Measurements from ENCODE around the gene DNAL1. TPM values are rescaled to one million over a fixed set of nuclear protein-coding genes. Genes with fewer than 3 reads are reported as not detected.

DNAL1 gene
- total and polyA plus RNA-seq, 10 of the 15 experiments (the other 5 are each of a cell fraction or from before 2014, with no cell fraction given) = 2.4 to 18.2 (median 7.4) TPM

- TF ChIP-seq BHLHE40 (IDR thresholded peaks at IDR 0.05; ENCODE audit: borderline replicate concordance in 1 of 2, low read depth in 2 of 2, low read length in 1 of 2) = no peak
- TF ChIP-seq NFYA (IDR thresholded peaks at IDR 0.05; ENCODE audit: borderline replicate concordance, low read depth, low read length) = no peak
- TF ChIP-seq JUNB (IDR thresholded peaks at IDR 0.05) = no peak
- TF ChIP-seq HSF1 (IDR thresholded peaks at IDR 0.05; ENCODE audit: low read depth, low read length) = no peak
Observed at GRCh38 chr14:73740618-73741326, 96.0 kb downstream of the DNAL1 start (continued).

- Histone ChIP-seq H4K20me1 (ENCODE audit: control insufficient read depth, insufficient read depth) (peaks cover 25% of the 10 kb centered on the region), H3K9ac (ENCODE audit: control insufficient read depth, insufficient read depth, low read length) (peak overlapping the region; percentile 59), H2AFZ (ENCODE audit: control insufficient read depth, low read depth, low read length) (no peak overlapping the region), H3K4me2 (ENCODE audit: control insufficient read depth, insufficient read depth) (peak overlapping the region; percentile 96), H3K79me2 (ENCODE audit: control insufficient read depth, insufficient read depth, low read length) (peaks cover 83% of the 10 kb centered on the region), H3K4me3 (peak overlapping the region; percentile 55), H3K27me3 (replicated peaks in 1 of 2; ENCODE audit: control insufficient read depth in 2 of 2, insufficient read depth in 2 of 2, low read length in 1 of 2) (no peaks in the 10 kb centered on the region), H3K36me3 (ENCODE audit: control insufficient read depth in 2 of 2, insufficient read depth in 2 of 2, low read length in 1 of 2) (peaks cover 24 to 47% of the 10 kb centered on the region in 2 experiments), H3K9me3 (replicated peaks; ENCODE audit: control insufficient read depth, insufficient read depth, low read length) (no peaks in the 10 kb centered on the region), H3K27ac (ENCODE audit: control insufficient read depth, insufficient read depth) (peak overlapping the region; percentile 81), H3K4me1 (ENCODE audit: control insufficient read depth, insufficient read depth, low read length) (peaks cover 55% of the 10 kb centered on the region)
- ChIA-PET POLR2A (interaction anchor here (0.5 to 6.7 kb wide), 5 partner anchors 12 to 73 kb away, joined by 3 to 54 read pairs (median 4); no protein-coding TSS in a partner anchor), RAD21 (ENCODE audit: unreplicated experiment) (interaction anchor here (0.8 to 8.5 kb wide), 12 partner anchors 10 to 85 kb away, joined by 3 to 114 read pairs (median 5); a partner anchor contains a TSS), SMC1A (ENCODE audit: uncharacterized antibody, unreplicated experiment) (interaction anchor here (0.9 to 6.7 kb wide), 8 partner anchors 9 to 84 kb away, joined by 3 to 60 read pairs (median 8); no protein-coding TSS in a partner anchor), CTCF (interaction anchor here (1.6 to 21.0 kb wide), 6 partner anchors 9 to 116 kb away, joined by 4 to 288 read pairs (median 28); a partner anchor contains a TSS)
- no TSS peak for BruUV-seq (replicated peaks)
- TF ChIP-seq NFIC (IDR thresholded peaks at IDR 0.05; ENCODE audit: low read depth, low read length) (peak; percentile 23; the same call in 1 of the 2 replicates), SMC3 (IDR thresholded peaks at IDR 0.05; ENCODE audit: borderline replicate concordance, low read length) (peak; percentile 2; the same call in 1 of the 2 replicates), ATF3 (IDR thresholded peaks at IDR 0.05; ENCODE audit: borderline replicate concordance, extremely low read depth, low read depth, low read length) (no peak), WRNIP1 (IDR thresholded peaks at IDR 0.05; ENCODE audit: borderline replicate concordance, low read depth, low read length) (0 out of 2 replicates have a peak, but pooled peaks have one; percentile 24), RUNX3 (IDR thresholded peaks at IDR 0.05; ENCODE audit: low read length) (0 out of 2 replicates have a peak, but pooled peaks have one; percentile 5), ETV6 (conservative IDR thresholded peaks at IDR 0.05 in 1 of 2, IDR thresholded peaks at IDR 0.05 in 1 of 2; ENCODE audit: borderline replicate concordance in 1 of 2, low read depth in 1 of 2) (peak in 1 of 2 experiments; percentile 96; a peak in 2 of 4 replicates), JUNB (IDR thresholded peaks at IDR 0.05) (0 out of 2 replicates have a peak, but pooled peaks have one; percentile 10), EED (IDR thresholded peaks at IDR 0.05; ENCODE audit: low read depth) (peak; percentile 79), TCF12 (IDR thresholded peaks at IDR 0.05; ENCODE audit: low read depth, low read length) (no peak)
- under 1% methylated on average over 12 of the region's 12 CpGs for WGBS (ENCODE audit: insufficient coverage, insufficient replicate concordance, low lambda C conversion rate, missing lambda C conversion rate)
- FAIRE-seq (no peak), ATAC-seq (peak; percentile 60), DNase-seq (ENCODE audit: low read depth, low spot score) (no peak)
- intact Hi-C loops (cut with micrococcal nuclease; ENCODE audit: unreplicated experiment) = no loop called here
- in situ Hi-C loops (cut with MboI) = loop anchor here (5.0 to 25.0 kb wide), 2 partner anchors 86 to 296 kb away; no protein-coding TSS in a partner anchor
Observed at GRCh38 chr14:73741386-73741875, 96.6 kb downstream of the DNAL1 start.

All from GM12878 (cell line).